ENCODE results near the gene KIZ. TPM values are rescaled to one million over a fixed set of nuclear protein-coding genes. Genes with fewer than 3 reads are reported as not detected.

The KIZ gene
- total and polyA plus RNA-seq, 2 experiments from 2014 or later = 11.0 to 55.4 TPM

GRCh38 chr20:21141825-21142224 lies 15.9 kb downstream of the KIZ start:
- H3K27ac ChIP-seq = no peak overlapping the region
- H3K27me3 ChIP-seq = no peaks in the 10 kb centered on the region
- no peak overlapping the region for H3K4me3 ChIP-seq
- H3K9me3 ChIP-seq (ENCODE audit: low read depth) = no peaks in the 10 kb centered on the region
- no peak for DNase-seq (ENCODE audit: low read depth in 1 of 2, low spot score in 1 of 2)
- no peaks in the 10 kb centered on the region for H3K36me3 ChIP-seq
- no peaks in the 10 kb centered on the region for H3K4me1 ChIP-seq (ENCODE audit: low read depth)
- no peak for TF ChIP-seq CTCF (IDR thresholded peaks at IDR 0.05; ENCODE audit: low read depth, low read length)

GRCh38 chr20:21143194-21143890 lies 17.5 kb downstream of the KIZ start:
- no peak for TF ChIP-seq CTCF (IDR thresholded peaks at IDR 0.05; ENCODE audit: low read depth, low read length)
- no peaks in the 10 kb centered on the region for H3K36me3 ChIP-seq
- no peaks in the 10 kb centered on the region for H3K4me1 ChIP-seq (ENCODE audit: low read depth)
- no peak for DNase-seq (ENCODE audit: low read depth in 1 of 2, low spot score in 1 of 2)
- no peaks in the 10 kb centered on the region for H3K9me3 ChIP-seq (ENCODE audit: low read depth)
- no peaks in the 10 kb centered on the region for H3K27me3 ChIP-seq
- H3K4me3 ChIP-seq = no peak overlapping the region
- H3K27ac ChIP-seq = no peak overlapping the region

- no peak for DNase-seq (ENCODE audit: low read depth in 1 of 2, low spot score in 1 of 2)
- Histone ChIP-seq H3K9me3 (ENCODE audit: low read depth) (no peaks in the 10 kb centered on the region), H3K4me3 (no peak overlapping the region), H3K27me3 (no peaks in the 10 kb centered on the region), H3K4me1 (ENCODE audit: low read depth) (no peaks in the 10 kb centered on the region), H3K36me3 (no peaks in the 10 kb centered on the region), H3K27ac (no peak overlapping the region)
- TF ChIP-seq CTCF (IDR thresholded peaks at IDR 0.05; ENCODE audit: low read depth, low read length) = no peak
These were observed 19.5 kb downstream of the KIZ start for GRCh38 chr20:21145424-21145823.

- Histone ChIP-seq H3K9me3 (ENCODE audit: low read depth) (no peaks in the 10 kb centered on the region), H3K27me3 (no peaks in the 10 kb centered on the region), H3K27ac (no peak overlapping the region), H3K4me1 (ENCODE audit: low read depth) (no peaks in the 10 kb centered on the region), H3K4me3 (no peak overlapping the region), H3K36me3 (no peaks in the 10 kb centered on the region)
- DNase-seq (ENCODE audit: low read depth in 1 of 2, low spot score in 1 of 2) = no peak
- TF ChIP-seq CTCF (IDR thresholded peaks at IDR 0.05; ENCODE audit: low read depth, low read length) = no peak
These were observed 20.3 kb downstream of the KIZ start for GRCh38 chr20:21146215-21146614.

GRCh38 chr20:21147593-21147992 lies 21.7 kb downstream of the KIZ start:
- Histone ChIP-seq H3K27ac (no peak overlapping the region), H3K27me3 (no peaks in the 10 kb centered on the region), H3K9me3 (ENCODE audit: low read depth) (no peaks in the 10 kb centered on the region), H3K4me3 (no peak overlapping the region), H3K36me3 (no peaks in the 10 kb centered on the region), H3K4me1 (ENCODE audit: low read depth) (no peaks in the 10 kb centered on the region)
- DNase-seq (ENCODE audit: low read depth in 1 of 2, low spot score in 1 of 2) = peak in 1 of 2 donors; percentile 31
- TF ChIP-seq CTCF (IDR thresholded peaks at IDR 0.05; ENCODE audit: low read depth, low read length) = no peak

Data from cardiac muscle cell (in vitro differentiated cells and primary cell).